ENCODE data around the gene GPHN.

The GPHN gene

DNA sequence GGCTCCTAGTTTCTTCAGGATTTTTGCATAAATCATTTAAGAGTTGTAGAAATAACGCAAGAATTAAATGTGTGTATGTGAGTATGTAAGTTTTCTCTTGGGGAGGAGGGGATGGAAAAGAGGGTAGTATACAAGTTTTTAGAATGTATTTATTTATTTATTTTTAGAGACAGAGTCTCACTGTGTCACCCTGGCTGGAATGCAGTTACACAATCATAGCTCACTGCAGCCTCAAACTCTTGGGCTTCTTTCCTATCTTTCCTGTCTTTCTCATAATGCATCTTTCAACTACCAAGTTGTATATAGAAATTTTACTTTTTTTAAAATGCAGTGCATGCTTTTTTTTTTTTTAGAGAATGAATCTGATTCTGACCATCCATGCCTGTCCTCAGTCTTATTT, 412.2 kb downstream of the GPHN start:
- Histone ChIP-seq H3K4me1 (ENCODE audit: control insufficient read depth in 1 of 2, insufficient read depth in 1 of 2, low read depth in 1 of 2, low read length in 1 of 2) (no peaks in the 10 kb centered on the region), H3K27ac (no peak overlapping the region)

GRCh38 chr14:66923251-66923650, 415.3 kb downstream of the GPHN start:
- Histone ChIP-seq H3K27ac (no peak overlapping the region), H3K4me1 (ENCODE audit: control insufficient read depth in 1 of 2, insufficient read depth in 1 of 2, low read depth in 1 of 2, low read length in 1 of 2) (no peaks in the 10 kb centered on the region), H3K4me3 (ENCODE audit: low read depth in 1 of 2, low read length in 1 of 2) (no peak overlapping the region), H3K36me3 (no peaks in the 10 kb centered on the region), H3K9me3 (no peaks in the 10 kb centered on the region), H3K27me3 (no peaks in the 10 kb centered on the region)
- TF ChIP-seq CTCF (IDR thresholded peaks at IDR 0.05), result no peak

More for the DNA sequence above, 412.2 kb downstream of the GPHN start:
- Histone ChIP-seq H3K27me3 (no peaks in the 10 kb centered on the region), H3K36me3 (no peaks in the 10 kb centered on the region), H3K4me3 (ENCODE audit: low read depth in 1 of 2, low read length in 1 of 2) (no peak overlapping the region), H3K9me3 (no peaks in the 10 kb centered on the region)
- TF ChIP-seq CTCF (IDR thresholded peaks at IDR 0.05), result no peak

DNA sequence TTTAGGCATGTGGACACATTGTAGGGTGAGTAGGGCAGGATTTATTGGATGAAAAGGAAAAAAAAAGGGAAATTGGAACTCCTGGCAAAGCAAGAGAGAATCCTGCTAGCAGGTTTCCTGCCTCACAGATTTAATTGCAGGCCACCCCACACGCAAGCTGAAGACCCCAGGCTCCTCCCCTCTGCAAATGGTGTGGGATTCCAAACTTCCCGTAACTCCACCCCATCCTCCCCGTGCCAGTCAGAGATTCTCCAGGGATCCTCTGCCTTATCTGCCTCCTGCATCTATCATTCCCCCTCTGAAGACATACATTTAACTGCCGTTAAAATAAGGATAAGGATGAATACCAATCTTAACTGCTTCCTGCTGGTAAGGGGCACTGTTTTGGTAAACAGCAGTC, 431.5 kb downstream of the GPHN start:
- peaks cover 25% of the 10 kb centered on the region for H3K9me3 ChIP-seq
- TF ChIP-seq CTCF (IDR thresholded peaks at IDR 0.05), result no peak
- H3K27me3 ChIP-seq, result no peaks in the 10 kb centered on the region
- H3K4me1 ChIP-seq (ENCODE audit: control insufficient read depth in 1 of 2, insufficient read depth in 1 of 2, low read depth in 1 of 2, low read length in 1 of 2), result no peaks in the 10 kb centered on the region
- H3K36me3 ChIP-seq, result no peaks in the 10 kb centered on the region
- H3K27ac ChIP-seq, result no peak overlapping the region
- H3K4me3 ChIP-seq (ENCODE audit: low read depth in 1 of 2, low read length in 1 of 2), result no peak overlapping the region

DNA sequence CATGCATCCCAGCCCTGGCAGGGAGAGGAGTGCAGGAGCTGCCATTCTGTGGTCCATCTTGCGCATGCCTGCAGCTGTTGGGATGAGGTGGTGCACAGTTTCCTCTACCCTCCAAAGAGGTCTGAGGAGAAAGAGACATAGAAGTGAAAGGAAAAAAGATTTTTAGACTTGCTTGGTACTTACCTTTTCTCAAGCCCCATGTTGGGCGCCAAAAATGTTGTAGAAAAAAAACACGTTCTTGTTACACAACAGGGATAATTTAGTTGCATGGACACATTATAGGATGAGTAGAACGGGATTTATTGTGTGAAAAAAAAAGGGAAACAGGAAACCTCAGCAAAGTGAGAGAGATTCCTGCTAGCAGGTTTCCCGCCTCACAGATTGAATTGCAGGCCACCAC, 436.9 kb downstream of the GPHN start:
- no peaks in the 10 kb centered on the region for H3K4me1 ChIP-seq (ENCODE audit: control insufficient read depth in 1 of 2, insufficient read depth in 1 of 2, low read depth in 1 of 2, low read length in 1 of 2)
- no peak overlapping the region for H3K4me3 ChIP-seq (ENCODE audit: low read depth in 1 of 2, low read length in 1 of 2)
- TF ChIP-seq CTCF (IDR thresholded peaks at IDR 0.05), result no peak
- no peak overlapping the region for H3K27ac ChIP-seq
- H3K36me3 ChIP-seq, result no peaks in the 10 kb centered on the region
- H3K27me3 ChIP-seq, result no peaks in the 10 kb centered on the region
- H3K9me3 ChIP-seq, result peaks cover 25% of the 10 kb centered on the region

GRCh38 chr14:66955159-66955558, 447.2 kb downstream of the GPHN start:
- no peaks in the 10 kb centered on the region for H3K36me3 ChIP-seq
- no peaks in the 10 kb centered on the region for H3K9me3 ChIP-seq
- no peak for TF ChIP-seq CTCF (IDR thresholded peaks at IDR 0.05)
- no peaks in the 10 kb centered on the region for H3K27me3 ChIP-seq
- H3K4me1 ChIP-seq (ENCODE audit: control insufficient read depth in 1 of 2, insufficient read depth in 1 of 2, low read depth in 1 of 2, low read length in 1 of 2), result no peaks in the 10 kb centered on the region
- H3K4me3 ChIP-seq (ENCODE audit: low read depth in 1 of 2, low read length in 1 of 2), result no peak overlapping the region
- no peak overlapping the region for H3K27ac ChIP-seq

DNA sequence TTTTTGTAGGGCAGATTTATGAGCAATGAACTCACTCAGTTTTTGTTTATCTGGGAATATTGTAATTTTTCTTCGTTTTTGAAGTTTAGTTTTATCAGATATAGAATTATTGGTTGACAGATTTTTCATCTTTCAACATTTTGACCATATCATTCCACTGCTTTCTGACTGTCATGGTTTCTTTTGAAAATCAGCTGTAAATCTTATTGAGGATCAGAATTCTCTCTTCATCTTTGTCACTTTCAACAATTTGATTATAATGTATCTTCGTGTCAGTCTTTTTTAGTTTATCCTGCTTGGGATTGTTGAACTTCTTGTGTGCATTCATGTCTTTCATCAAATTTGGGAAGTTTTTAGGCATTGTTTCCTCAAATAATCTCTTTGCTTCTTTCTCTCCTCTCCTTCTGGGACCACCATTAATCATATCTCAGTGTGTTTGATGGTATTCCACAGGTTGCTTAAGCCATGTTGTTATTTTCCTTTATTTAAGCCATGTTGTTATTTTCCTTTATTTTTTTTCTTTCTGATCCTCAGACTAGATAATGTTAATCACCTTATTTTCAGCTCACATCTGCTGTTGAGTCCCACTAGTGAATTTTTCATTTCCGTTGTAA, 451.6 kb downstream of the GPHN start:
- no peak overlapping the region for H3K27ac ChIP-seq
- H3K36me3 ChIP-seq, result no peaks in the 10 kb centered on the region
- no peaks in the 10 kb centered on the region for H3K4me1 ChIP-seq (ENCODE audit: control insufficient read depth in 1 of 2, insufficient read depth in 1 of 2, low read depth in 1 of 2, low read length in 1 of 2)
- no peak for TF ChIP-seq CTCF (IDR thresholded peaks at IDR 0.05)
- H3K4me3 ChIP-seq (ENCODE audit: low read depth in 1 of 2, low read length in 1 of 2), result no peak overlapping the region
- H3K9me3 ChIP-seq, result no peaks in the 10 kb centered on the region
- H3K27me3 ChIP-seq, result no peaks in the 10 kb centered on the region
